GM21576 (cell line): ENCODE results near the gene ZNRD2.

Experiments used
- ATAC-seq: cut with Tn5 transposase; IDR thresholded peaks from one replicate; pipeline ENCODE4 v1.9.1; 2021; ENCODE audit warnings: mild to moderate bottlenecking, moderate library complexity; ENCODE audit not compliant: unreplicated experiment

ZNRD2 gene

DNA sequence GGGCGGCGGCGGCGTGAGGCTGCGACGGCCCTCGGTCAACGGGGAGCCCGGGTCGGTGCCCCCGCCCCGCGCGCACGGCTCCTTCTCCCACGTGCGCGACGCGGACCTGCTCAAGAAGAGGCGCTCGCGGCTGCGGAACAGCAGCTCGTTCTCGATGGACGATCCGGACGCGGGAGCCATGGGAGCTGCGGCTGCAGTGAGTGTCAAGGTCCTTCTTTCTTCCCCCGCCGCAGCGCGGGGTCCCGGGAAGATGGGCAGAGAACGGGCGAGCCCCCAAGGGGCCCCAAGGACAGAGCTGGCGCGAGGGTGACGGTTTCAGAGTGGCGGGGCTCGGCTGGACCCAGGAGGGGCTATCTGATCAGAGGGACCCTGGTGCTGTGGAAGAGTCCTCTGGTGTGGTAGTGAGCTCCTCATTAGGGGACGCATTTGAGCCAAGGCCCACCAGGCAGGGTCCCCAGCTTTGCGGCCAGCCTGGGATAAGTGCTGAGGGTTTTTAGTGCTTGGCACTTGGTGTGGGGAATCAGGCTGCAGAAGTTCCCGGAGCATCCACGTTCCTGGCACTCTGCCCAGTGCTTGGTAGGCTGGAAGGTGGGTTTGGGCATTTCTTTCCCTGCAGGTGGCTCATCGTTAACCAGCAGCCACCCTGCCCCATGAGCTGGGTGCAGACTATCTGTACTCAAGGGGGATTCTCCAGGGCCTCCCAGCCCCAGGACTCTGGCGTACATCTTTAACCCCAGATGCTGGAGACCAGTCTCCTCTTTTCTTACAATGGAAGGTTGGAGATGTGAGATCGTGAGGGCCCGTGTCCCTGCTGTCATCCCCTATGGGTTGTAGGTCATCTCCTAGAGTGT is 15.3 kb downstream of the ZNRD2 start:
- ATAC-seq: no peak

DNA sequence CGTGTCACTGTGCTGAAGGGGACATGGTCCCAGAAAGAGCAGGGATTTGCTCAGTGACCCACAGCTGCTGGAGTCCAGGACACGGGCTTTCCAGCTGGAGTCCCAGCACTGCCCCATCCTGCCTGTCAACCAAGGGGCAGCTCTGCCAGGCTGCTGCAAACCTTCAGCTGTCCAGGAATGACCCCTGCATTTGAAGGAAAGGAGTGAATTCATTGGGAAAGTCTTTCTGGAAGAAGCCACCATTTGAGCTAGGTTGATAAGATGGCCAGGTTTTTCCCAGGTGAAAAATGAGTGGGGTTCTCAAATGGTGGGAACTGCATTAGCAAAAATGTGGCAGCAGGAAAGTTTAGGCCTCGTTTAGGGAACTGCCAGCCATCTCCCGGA is 16.0 kb downstream of the ZNRD2 start:
- ATAC-seq: no peak

DNA sequence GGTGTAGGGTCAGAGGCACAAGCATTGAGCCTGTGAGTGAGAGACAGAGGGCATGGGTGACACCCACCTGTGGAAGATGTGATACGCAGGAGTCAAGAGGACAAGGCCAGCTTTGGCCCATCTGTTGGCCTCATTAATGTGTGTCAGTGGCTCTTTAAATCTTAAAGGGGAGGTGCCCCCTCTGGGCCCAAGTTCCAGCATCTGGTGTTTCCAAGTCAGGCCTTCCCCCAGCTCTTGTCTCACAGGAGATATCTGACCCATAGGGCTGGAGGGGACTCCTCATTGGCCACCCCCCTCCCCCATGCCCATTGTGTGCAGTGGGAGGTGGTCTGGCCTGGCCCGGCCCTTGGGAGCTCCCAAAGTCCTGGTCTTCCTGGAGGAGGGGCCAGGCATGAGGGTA is 16.4 kb downstream of the ZNRD2 start:
- ATAC-seq: no peak

- ATAC-seq: peak; percentile 63
Observed at GRCh38 chr11:65588199-65589054, 18.1 kb downstream of the ZNRD2 start.

GRCh38 chr11:65589444-65590239 is 19.4 kb downstream of the ZNRD2 start:
- no peak for ATAC-seq

GRCh38 chr11:65590240-65590738 is 20.0 kb downstream of the ZNRD2 start:
- ATAC-seq: no peak

- ATAC-seq: no peak
Observed at GRCh38 chr11:65591939-65592857, 21.9 kb downstream of the ZNRD2 start.

DNA sequence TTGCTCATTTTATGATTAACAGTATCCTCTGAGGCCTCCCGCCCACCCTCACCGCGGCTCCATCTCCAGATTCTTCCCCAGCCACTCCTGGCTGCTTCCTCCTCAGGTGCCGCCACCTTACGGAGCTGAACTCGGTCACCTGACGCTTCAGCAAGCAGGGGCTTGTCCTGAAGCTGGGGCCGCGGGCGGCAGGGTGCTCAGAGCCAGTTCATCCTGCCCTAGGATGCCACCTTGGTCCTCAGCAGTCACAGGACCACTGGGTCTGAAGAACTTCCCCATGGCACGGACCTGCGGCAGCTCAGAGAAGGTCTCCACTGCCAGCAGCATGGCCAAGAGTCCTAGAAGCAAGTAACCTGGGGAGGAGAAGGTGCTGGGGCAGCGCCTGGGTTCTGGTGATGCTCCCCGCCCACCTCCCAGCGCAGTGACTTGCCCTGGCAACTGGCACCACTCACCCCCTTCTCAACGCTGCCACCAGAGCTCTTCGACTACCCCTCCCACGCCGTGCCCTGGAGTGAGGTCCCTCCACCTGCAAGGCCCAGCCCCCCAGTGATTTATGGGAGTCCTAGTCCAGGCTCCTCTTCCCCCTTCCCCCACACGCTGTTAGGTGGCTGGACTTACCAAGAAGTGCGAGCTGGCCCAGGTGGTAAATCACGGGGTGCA is 22.7 kb downstream of the ZNRD2 start:
- ATAC-seq: no peak

- no peak for ATAC-seq
Observed at GRCh38 chr11:65593518-65594414, 23.5 kb downstream of the ZNRD2 start.

DNA sequence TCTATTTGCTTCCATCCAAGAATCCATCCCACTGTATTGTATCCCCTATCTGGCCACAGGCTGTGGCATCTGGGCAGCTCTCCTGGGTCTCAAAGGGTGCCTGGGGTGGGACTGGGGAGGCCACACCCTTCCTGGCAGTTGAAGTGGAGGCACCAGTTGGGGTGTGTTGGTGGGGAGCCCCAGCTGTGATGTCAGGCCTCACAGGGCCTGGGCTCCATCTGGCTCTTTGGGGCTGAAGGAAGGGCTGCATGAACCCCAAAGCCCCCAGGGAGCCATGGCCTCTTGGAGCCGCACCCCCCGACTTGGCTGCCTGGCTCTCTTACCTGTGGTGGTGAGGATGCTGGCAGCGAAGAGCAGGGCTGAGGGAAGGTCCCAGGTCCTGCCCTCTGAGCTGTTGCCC is 24.9 kb downstream of the ZNRD2 start:
- ATAC-seq: no peak

DNA sequence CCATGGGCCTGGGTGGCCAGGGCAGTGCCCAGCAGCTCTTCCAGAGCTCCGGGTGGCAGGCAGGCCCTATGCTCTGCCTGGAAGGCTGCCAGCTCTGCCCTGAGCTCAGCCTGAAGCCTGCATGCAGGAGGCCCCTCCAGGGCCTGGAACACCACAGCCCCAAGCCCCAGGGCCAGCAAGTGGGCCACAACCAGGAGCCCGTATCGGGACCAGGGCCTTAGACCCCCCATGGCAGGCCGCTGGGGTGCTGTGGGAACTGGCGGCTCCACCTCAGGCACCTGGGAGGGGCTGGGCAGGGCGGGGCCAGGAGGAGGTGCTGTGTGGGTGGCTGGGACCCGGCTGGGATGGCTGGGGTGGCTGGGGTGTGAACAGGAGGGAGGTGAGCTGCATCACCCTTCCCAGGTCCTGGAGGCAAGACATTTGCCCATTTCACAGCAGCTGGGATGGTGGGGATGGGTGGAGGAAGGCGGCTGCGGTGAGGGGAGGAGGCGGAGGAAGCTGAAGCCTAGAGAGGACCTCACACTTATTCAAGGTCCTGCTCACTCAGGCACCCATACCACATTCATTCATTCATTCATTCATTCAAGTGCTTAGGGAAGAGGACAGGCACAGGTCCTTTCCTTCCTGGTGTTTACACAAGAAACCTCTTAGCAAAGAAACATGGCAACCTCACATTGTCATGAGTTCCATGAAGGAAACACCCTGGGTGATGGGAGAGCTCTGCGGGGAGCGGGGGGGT is 25.4 kb downstream of the ZNRD2 start, which contains the start of gene KCNK7:
TSS of gene KCNK7 (minus strand) at position 258 of the 739 bp plus-strand sequence. CDS start at position 230, 28 bp downstream.
- ATAC-seq: no peak

GRCh38 chr11:65596520-65596919 is 26.2 kb downstream of the ZNRD2 start:
- no peak for ATAC-seq

DNA sequence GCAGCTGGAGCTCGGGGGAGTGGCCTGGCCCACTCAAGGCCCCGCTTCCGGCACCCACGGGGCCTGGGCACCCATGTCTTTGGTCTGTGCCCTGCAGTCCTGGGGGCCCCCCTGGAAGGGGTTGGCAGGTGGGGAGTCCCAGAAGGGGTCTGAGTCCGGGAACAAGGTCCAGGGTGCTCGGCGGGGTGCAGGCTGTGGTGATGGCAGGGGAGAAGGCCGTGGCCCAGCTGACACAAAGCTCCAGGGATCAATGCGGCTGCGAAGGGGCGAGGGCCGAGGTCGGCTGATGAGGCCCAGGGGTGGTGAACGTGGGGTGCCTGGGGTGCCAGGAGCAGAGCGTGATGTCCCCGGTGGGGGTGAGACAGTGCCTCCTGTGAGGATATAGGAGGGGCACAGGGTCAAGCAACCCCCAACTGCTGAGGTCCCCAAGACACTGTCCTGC is 28.0 kb downstream of the ZNRD2 start:
- ATAC-seq: no peak

DNA sequence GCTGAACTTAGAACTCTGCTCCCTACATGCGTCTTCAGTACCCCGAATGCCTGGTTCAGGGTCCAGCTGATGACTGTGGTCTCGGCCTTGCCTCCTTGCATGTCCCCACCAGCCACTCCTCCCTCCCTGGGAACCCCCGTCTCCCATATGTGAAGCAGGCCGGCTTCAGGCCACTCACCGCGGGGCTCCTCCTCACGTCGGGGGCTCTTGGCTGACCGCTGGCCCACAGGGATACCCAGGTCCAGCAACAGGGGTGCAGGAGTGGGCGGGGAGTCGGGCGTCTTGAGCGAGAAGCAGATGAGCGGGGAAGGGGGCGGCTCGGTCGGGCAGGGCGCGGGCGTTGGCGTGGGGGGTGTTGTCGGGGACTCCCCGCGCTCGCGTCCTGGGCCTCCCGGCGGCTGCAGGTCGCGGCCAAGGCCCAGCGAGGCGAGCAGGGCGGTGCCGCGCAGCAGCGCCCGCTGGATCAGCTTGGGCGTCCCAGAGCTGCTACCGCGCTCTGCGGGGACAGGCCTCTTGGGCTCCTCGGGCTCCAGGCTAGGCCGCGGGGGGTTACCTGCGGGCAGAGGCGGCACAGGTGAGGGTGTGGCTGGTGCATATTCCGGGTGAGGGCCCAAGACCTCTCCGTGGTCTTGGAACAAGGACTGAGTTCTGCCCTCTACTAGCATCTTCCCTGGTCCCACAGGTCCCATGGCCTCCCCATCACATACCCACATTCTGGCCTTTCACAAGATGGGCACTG is 29.1 kb downstream of the ZNRD2 start:
- ATAC-seq: no peak

DNA sequence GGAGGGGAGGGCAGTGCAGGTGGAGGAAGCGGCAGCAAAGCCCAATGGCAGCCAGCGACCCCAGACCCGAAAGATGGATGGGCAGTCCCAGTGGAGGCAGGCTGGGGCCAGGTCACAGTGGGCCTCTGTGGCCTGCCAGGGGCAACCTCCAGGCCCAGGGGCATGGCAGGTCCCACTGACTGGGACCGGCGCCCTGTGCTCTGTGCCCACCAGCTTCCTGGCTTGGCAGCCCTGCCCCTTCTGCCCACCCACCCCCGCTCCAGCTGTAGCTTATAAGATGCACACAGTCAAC is 29.6 kb downstream of the ZNRD2 start:
- ATAC-seq: no peak

DNA sequence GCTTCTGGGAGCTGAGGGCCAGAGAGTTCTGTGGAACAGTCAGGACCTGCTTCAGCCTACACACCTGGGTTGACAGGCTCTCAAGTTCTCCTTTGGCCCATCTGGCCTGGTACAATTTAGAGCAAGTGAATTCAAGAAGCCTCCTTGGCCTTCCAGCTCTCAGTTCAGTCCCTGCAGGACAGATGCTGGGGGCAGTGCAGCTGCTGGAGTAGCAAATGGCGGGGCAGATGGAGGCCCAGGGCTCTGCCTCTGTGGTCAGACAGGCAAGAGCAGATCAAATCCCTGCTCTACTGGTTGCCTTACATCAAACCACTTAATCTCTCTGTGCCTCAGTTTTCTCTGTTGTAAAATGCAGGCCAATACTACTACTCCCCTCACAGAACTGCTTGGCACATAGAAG is 34.0 kb downstream of the ZNRD2 start:
- ATAC-seq: no peak
